Measurements from ENCODE around the gene PIWIL4. TPM values are rescaled to one million over a fixed set of nuclear protein-coding genes. Genes with fewer than 3 reads are reported as not detected.

Gene PIWIL4
- polyA plus RNA-seq, 1 donor from 2014 or later = 1.3 TPM

- no peak overlapping the region for H2AFZ ChIP-seq (ENCODE audit: low read depth, low read length)
- no peaks in the 10 kb centered on the region for H3F3A ChIP-seq (ENCODE audit: insufficient read depth, low read length, poor library complexity, severe bottlenecking)
- no peak overlapping the region for H3K9ac ChIP-seq (ENCODE audit: low read length)
- H3K79me2 ChIP-seq (replicated peaks; ENCODE audit: insufficient read depth, low read length) = no peaks in the 10 kb centered on the region
- no peaks in the 10 kb centered on the region for H3K27me3 ChIP-seq (ENCODE audit: insufficient read depth, low read depth, low read length)
- no peak overlapping the region for H3K27ac ChIP-seq (ENCODE audit: low read length)
- H4K20me1 ChIP-seq (ENCODE audit: insufficient read depth) = no peaks in the 10 kb centered on the region
- no peaks in the 10 kb centered on the region for H3K9me2 ChIP-seq (ENCODE audit: insufficient read depth, low read length)
- H3K36me3 ChIP-seq (ENCODE audit: insufficient read depth, low read length) = no peaks in the 10 kb centered on the region
- TF ChIP-seq, protein P1, sequence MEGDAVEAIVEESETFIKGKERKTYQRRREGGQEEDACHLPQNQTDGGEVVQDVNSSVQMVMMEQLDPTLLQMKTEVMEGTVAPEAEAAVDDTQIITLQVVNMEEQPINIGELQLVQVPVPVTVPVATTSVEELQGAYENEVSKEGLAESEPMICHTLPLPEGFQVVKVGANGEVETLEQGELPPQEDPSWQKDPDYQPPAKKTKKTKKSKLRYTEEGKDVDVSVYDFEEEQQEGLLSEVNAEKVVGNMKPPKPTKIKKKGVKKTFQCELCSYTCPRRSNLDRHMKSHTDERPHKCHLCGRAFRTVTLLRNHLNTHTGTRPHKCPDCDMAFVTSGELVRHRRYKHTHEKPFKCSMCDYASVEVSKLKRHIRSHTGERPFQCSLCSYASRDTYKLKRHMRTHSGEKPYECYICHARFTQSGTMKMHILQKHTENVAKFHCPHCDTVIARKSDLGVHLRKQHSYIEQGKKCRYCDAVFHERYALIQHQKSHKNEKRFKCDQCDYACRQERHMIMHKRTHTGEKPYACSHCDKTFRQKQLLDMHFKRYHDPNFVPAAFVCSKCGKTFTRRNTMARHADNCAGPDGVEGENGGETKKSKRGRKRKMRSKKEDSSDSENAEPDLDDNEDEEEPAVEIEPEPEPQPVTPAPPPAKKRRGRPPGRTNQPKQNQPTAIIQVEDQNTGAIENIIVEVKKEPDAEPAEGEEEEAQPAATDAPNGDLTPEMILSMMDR (IDR thresholded peaks at IDR 0.05; ENCODE audit: poor library complexity, severe bottlenecking) = no peak
- no peak for TF ChIP-seq EZH2 (IDR thresholded peaks at IDR 0.05; ENCODE audit: borderline replicate concordance, insufficient read depth, low read length, poor library complexity, severe bottlenecking)
- TF ChIP-seq MXI1 (conservative IDR thresholded peaks at IDR 0.05; ENCODE audit: poor library complexity, severe bottlenecking) = no peak
- TF ChIP-seq SMC3 (conservative IDR thresholded peaks at IDR 0.05; ENCODE audit: poor library complexity) = no peak
- no peak for TF ChIP-seq EP300 (conservative IDR thresholded peaks at IDR 0.05; ENCODE audit: poor library complexity, severe bottlenecking)
- no peak for TF ChIP-seq TAF1 (IDR thresholded peaks at IDR 0.05; ENCODE audit: low read depth)
- TF ChIP-seq REST (IDR thresholded peaks at IDR 0.05; ENCODE audit: borderline replicate concordance) = no peak
- TF ChIP-seq POLR2AphosphoS5 (IDR thresholded peaks at IDR 0.05) = no peak
- TF ChIP-seq RAD21 (conservative IDR thresholded peaks at IDR 0.05) = no peak
- H3K4me2 ChIP-seq (ENCODE audit: low read length) = no peak overlapping the region
- H3K9me3 ChIP-seq (ENCODE audit: low read length) = no peaks in the 10 kb centered on the region
- H3K4me3 ChIP-seq (ENCODE audit: low read length) = no peak overlapping the region
Observed at GRCh38 chr11:94574193-94574961, 7.2 kb downstream of the PIWIL4 start.

DNA sequence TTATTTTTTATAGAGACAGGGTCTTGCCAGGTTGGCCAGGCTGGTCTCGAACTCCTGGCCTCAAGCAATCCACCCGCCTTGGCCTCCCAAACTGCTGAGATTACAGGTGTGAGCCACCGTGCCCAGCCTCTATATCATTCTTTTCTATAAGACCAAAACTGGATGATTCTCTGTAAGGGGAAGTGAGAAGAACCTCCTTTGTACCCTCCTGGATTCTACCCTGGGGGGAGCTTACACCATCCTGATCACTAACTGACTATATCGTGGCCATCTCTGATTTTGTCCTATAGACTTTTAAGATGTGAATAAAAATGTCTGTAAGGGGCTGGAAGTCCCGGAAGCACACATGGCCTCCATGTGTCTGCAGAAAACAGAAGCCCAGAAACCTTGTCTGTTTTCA, 9.1 kb downstream of the PIWIL4 start:
- Histone ChIP-seq H3K79me2 (replicated peaks; ENCODE audit: insufficient read depth, low read length) (no peaks in the 10 kb centered on the region), H3K36me3 (ENCODE audit: insufficient read depth, low read length) (no peaks in the 10 kb centered on the region), H3K27me3 (ENCODE audit: insufficient read depth, low read depth, low read length) (no peaks in the 10 kb centered on the region), H3K4me2 (ENCODE audit: low read length) (no peak overlapping the region), H3K27ac (ENCODE audit: low read length) (no peak overlapping the region), H3K9me3 (ENCODE audit: low read length) (no peaks in the 10 kb centered on the region), H3F3A (ENCODE audit: insufficient read depth, low read length, poor library complexity, severe bottlenecking) (no peaks in the 10 kb centered on the region), H2AFZ (ENCODE audit: low read depth, low read length) (no peak overlapping the region), H3K9me2 (ENCODE audit: insufficient read depth, low read length) (no peaks in the 10 kb centered on the region), H3K4me3 (ENCODE audit: low read length) (no peak overlapping the region), H4K20me1 (ENCODE audit: insufficient read depth) (no peaks in the 10 kb centered on the region), H3K9ac (ENCODE audit: low read length) (no peak overlapping the region)
- TF ChIP-seq, protein P1 (IDR thresholded peaks at IDR 0.05; ENCODE audit: poor library complexity, severe bottlenecking) = no peak
- no peak for TF ChIP-seq TAF1 (IDR thresholded peaks at IDR 0.05; ENCODE audit: low read depth)
- no peak for TF ChIP-seq REST (IDR thresholded peaks at IDR 0.05; ENCODE audit: borderline replicate concordance)
- TF ChIP-seq MXI1 (conservative IDR thresholded peaks at IDR 0.05; ENCODE audit: poor library complexity, severe bottlenecking) = no peak
- no peak for TF ChIP-seq EZH2 (IDR thresholded peaks at IDR 0.05; ENCODE audit: borderline replicate concordance, insufficient read depth, low read length, poor library complexity, severe bottlenecking)
